ENCODE measurements around the gene SLC22A25. TPM values are rescaled to one million over a fixed set of nuclear protein-coding genes. Genes with fewer than 3 reads are reported as not detected.

SLC22A25 gene
- 0.17 TPM in 1 of 2 replicates, not detected in the other for total RNA-seq (ENCODE audit: low replicate concordance)
- long read RNA-seq: 0 reads

- Mint-ChIP-seq H3K27ac (no peak within 1 kb of the TSS), H3K4me3 (no peak within 1 kb of the TSS), H3K36me3 (no peaks in the 10 kb centered on the region), H3K27me3 (peaks cover 3% of the 10 kb centered on the region), H3K9me3 (peaks cover 9% of the 10 kb centered on the region), H3K4me1 (ENCODE audit: unreplicated experiment) (no peaks in the 10 kb centered on the region)
- DNase-seq (ENCODE audit: extremely low spot score, unreplicated experiment): no peak
- TF ChIP-seq CTCF (conservative IDR thresholded peaks at IDR 0.05): no peak
Measured at GRCh38 chr11:63243533-63243932, at the start of gene SLC22A25. Gene SLC22A25 (minus strand): TSS chr11:63243599. CDS start chr11:63229652, 13,947 bp downstream.

DNA sequence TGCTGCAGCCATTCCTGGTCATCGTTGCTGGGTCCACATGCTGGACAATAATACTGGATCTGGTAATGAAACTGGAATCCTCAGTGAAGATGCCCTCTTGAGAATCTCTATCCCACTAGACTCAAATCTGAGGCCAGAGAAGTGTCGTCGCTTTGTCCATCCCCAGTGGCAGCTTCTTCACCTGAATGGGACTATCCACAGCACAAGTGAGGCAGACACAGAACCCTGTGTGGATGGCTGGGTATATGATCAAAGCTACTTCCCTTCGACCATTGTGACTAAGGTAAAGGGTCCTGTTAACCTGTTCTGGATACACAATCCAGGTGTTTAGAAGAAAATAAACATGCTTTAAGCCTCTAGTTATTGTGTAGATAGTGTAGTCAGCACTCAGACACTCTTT lies 46.9 kb upstream of the SLC22A25 start:
- Mint-ChIP-seq H3K4me1 (ENCODE audit: unreplicated experiment) (no peaks in the 10 kb centered on the region), H3K27me3 (peaks cover 3% of the 10 kb centered on the region), H3K36me3 (no peaks in the 10 kb centered on the region), H3K27ac (no peak overlapping the region), H3K4me3 (no peak overlapping the region), H3K9me3 (peaks cover 6% of the 10 kb centered on the region)
- DNase-seq (ENCODE audit: extremely low spot score, unreplicated experiment): no peak
- TF ChIP-seq CTCF (conservative IDR thresholded peaks at IDR 0.05): no peak

DNA sequence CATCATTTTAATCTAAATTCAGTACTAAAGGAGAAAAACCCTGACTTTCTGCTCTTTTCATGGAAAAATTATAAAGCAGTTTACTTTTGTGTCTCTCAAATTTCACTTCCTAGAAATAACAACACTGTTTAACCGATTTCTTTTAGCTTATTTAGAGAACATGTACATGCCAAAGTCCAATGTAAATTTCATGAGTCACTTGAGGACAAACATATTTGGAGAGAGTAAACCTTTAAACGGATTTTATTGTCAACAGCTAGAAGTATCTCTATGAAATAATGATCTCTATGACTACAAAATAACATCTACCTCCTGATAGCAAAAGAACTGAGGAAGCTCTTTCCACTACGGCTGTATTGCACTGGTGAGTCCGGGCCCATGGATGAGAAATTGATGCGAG lies 46.3 kb upstream of the SLC22A25 start:
- Mint-ChIP-seq H3K27ac (no peak overlapping the region), H3K4me1 (ENCODE audit: unreplicated experiment) (no peaks in the 10 kb centered on the region), H3K4me3 (no peak overlapping the region), H3K9me3 (peaks cover 6% of the 10 kb centered on the region), H3K36me3 (no peaks in the 10 kb centered on the region), H3K27me3 (peaks cover 9% of the 10 kb centered on the region)
- no peak for DNase-seq (ENCODE audit: extremely low spot score, unreplicated experiment)
- no peak for TF ChIP-seq CTCF (conservative IDR thresholded peaks at IDR 0.05)

- Mint-ChIP-seq H3K4me1 (ENCODE audit: unreplicated experiment) (no peaks in the 10 kb centered on the region), H3K27me3 (peaks cover 20% of the 10 kb centered on the region), H3K27ac (no peak overlapping the region), H3K36me3 (no peaks in the 10 kb centered on the region), H3K9me3 (no peaks in the 10 kb centered on the region), H3K4me3 (no peak overlapping the region)
- no peak for TF ChIP-seq CTCF (conservative IDR thresholded peaks at IDR 0.05)
- no peak for DNase-seq (ENCODE audit: extremely low spot score, unreplicated experiment)
Measured at GRCh38 chr11:63282579-63282978, 39.2 kb upstream of the SLC22A25 start.

DNA sequence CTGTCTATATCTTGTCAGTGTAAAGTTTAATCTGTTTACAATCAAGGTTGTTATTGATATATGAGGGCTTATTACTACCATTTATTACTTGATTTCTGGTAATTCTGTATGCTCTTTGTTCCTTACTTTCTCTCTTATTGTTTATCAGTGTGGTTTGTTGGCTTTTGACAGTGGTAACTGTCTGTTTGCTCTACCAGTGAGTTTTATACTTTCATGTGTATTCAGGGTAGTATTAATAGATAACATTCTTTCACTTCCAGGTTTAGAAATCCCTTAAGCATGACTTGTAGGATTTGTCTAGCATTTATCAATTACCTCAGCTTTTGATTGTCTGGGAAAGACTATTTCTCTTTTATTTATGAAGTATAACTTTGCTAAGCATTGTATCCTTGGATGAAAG lies 37.5 kb upstream of the SLC22A25 start:
- H3K4me1 Mint-ChIP-seq (ENCODE audit: unreplicated experiment): no peaks in the 10 kb centered on the region
- no peaks in the 10 kb centered on the region for H3K9me3 Mint-ChIP-seq
- H3K27ac Mint-ChIP-seq: no peak overlapping the region
- H3K4me3 Mint-ChIP-seq: no peak overlapping the region
- peaks cover 26% of the 10 kb centered on the region for H3K27me3 Mint-ChIP-seq
- DNase-seq (ENCODE audit: extremely low spot score, unreplicated experiment): no peak
- H3K36me3 Mint-ChIP-seq: no peaks in the 10 kb centered on the region
- TF ChIP-seq CTCF (conservative IDR thresholded peaks at IDR 0.05): no peak
